Gastrocnemius medialis (tissue), 4 donors: ENCODE data around the gene PPM1L. TPM values are rescaled to one million over a fixed set of nuclear protein-coding genes. Genes with fewer than 3 reads are reported as not detected.

Experiments
- ATAC-seq, 2 donors: fragments of 150-250 bp; one replicate each; pipeline ENCODE4 v1.9.1; 2016
- DNase-seq, 2 donors: peaks; one replicate each; pipeline ENCODE4 v3.0.0-alpha.2; 2019
- H3K27ac ChIP-seq, 4 donors: fragments of 200-600 bp; sonication (generic); 1 replicate in 1 of 4; 2 replicates in 3 of 4; pipeline ENCODE4 v1.5.1; 2016 to 2018; ENCODE audit warnings: mild to moderate bottlenecking in 2 of 4, moderate library complexity in 1 of 4
- H3K27me3 ChIP-seq, 3 donors: fragments of 200-600 bp; sonication (generic) in 2 of 3; 1 replicate in 1 of 3; 2 replicates in 2 of 3; pipeline versions ENCODE4 v1.5.1 to v1.6.0; 2016 to 2019; ENCODE audit warnings: mild to moderate bottlenecking in 1 of 3, moderate library complexity in 1 of 3
- H3K36me3 ChIP-seq, 2 donors: fragments of 200-600 bp; sonication (generic) in 1 of 2; one replicate each; pipeline ENCODE4 v1.5.1; 2017 to 2018
- H3K4me1 ChIP-seq, 2 donors: fragments of 200-600 bp; sonication (generic) in 1 of 2; one replicate each; pipeline ENCODE4 v1.5.1; 2016 to 2017; ENCODE audit warnings: mild to moderate bottlenecking in 2 of 2
- H3K4me3 ChIP-seq, 4 donors: fragments of 200-600 bp; sonication (generic) in 3 of 4; 1 replicate in 1 of 4; 2 replicates in 3 of 4; pipeline ENCODE4 v1.5.1; 2016 to 2019; ENCODE audit warnings: mild to moderate bottlenecking in 2 of 4
- H3K9me3 ChIP-seq, 3 donors: fragments of 200-600 bp; sonication (generic) in 2 of 3; 1 replicate in 1 of 3; 2 replicates in 2 of 3; pipeline ENCODE4 v1.5.1; 2016 to 2019
- POLR2A ChIP-seq, 2 donors: fragments of 450-650 bp; IDR thresholded peaks; one replicate each; pipeline ENCODE4 v1.6.1; 2017; ENCODE audit warnings: antibody characterized with exemption in 2 of 2, mild to moderate bottlenecking in 2 of 2, moderate library complexity in 2 of 2
- in situ Hi-C, 4 donors: fragments of 200-750 bp; cut with MboI; loops; one replicate each; pipeline versions ENCODE4 v1.15.0 to v1.8.0; 2017; ENCODE audit warnings: low sequenced_read_pairs in 4 of 4
- intact Hi-C: fragments of 100-400 bp; cut with DNase I; formaldehyde crosslinking; loops from one replicate; pipeline ENCODE4 v1.15.1; 2023; ENCODE audit warnings: low total_unique reads
- total RNA-seq, 4 donors: library from RNA; depleted of rRNA; stranded (reverse); fragments of >200 nt; gene quantifications; one replicate each; pipeline versions ENCODE4 v1.1.0 to v1.2.3, GENCODE V29; 2016
- TF ChIP-seq, protein P1 (sequence below), 5 experiments: fragments of 450-650 bp in 3 of 5; fragments of 200-600 bp in 2 of 5; sonication (generic) in 2 of 5; IDR thresholded peaks in 4 of 5; conservative IDR thresholded peaks in 1 of 5; 1 replicate in 4 of 5; 2 replicates in 1 of 5; pipeline ENCODE4 v1.5.1; 2016 to 2019; ENCODE audit warnings: antibody characterized with exemption in 5 of 5, mild to moderate bottlenecking in 3 of 5, moderate library complexity in 3 of 5

Gene PPM1L
- total RNA-seq, 4 donors from 2014 or later, result 85.0 to 243 (median 122) TPM

DNA sequence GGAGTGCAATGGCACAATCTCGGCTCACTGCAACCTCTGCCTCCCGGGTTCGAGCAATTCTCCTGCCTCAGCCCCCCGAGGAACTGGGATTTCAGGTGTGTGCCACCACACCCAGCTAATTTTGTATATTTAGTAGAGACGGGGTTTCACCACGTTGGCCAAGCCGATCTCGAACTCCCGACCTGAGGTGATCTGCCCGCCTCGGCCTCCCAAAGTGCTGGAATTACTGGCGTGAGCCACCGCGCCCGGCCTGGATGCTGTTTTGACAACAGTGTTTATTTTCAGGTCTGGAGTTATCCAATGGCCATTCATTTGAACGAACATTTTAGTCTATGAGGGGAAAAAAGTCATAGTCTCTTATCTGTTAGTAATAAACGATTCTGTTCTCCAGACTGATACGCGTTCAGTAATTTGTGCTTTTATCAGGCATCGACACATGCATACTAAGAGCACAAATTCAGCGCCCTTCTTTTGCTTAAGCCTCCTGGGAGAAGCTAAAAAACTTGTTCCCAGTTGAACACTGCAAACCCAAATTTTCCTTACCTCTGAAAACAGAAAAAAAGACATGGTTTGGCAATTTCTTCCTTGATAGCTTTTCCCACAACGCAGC, 347.9 kb downstream of the PPM1L start:
- peaks cover 0 to 12% (median 0%) of the 10 kb centered on the region in 3 donors for H3K27me3 ChIP-seq
- no peak overlapping the region for H3K27ac ChIP-seq
- H3K9me3 ChIP-seq, result no peaks in the 10 kb centered on the region
- no peak for ATAC-seq
- no peak for TF ChIP-seq POLR2A (IDR thresholded peaks at IDR 0.05)
- TF ChIP-seq, protein P1, sequence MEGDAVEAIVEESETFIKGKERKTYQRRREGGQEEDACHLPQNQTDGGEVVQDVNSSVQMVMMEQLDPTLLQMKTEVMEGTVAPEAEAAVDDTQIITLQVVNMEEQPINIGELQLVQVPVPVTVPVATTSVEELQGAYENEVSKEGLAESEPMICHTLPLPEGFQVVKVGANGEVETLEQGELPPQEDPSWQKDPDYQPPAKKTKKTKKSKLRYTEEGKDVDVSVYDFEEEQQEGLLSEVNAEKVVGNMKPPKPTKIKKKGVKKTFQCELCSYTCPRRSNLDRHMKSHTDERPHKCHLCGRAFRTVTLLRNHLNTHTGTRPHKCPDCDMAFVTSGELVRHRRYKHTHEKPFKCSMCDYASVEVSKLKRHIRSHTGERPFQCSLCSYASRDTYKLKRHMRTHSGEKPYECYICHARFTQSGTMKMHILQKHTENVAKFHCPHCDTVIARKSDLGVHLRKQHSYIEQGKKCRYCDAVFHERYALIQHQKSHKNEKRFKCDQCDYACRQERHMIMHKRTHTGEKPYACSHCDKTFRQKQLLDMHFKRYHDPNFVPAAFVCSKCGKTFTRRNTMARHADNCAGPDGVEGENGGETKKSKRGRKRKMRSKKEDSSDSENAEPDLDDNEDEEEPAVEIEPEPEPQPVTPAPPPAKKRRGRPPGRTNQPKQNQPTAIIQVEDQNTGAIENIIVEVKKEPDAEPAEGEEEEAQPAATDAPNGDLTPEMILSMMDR (IDR thresholded peaks at IDR 0.05 in 4 of 5, conservative IDR thresholded peaks at IDR 0.05 in 1 of 5), result no peak
- intact Hi-C loops (no loop called here), in situ Hi-C loops (no loop called here)
- H3K36me3 ChIP-seq, result no peaks in the 10 kb centered on the region
- peak overlapping the region; percentile 50 to 63 (median 58) for H3K4me3 ChIP-seq
- H3K4me1 ChIP-seq, result peaks cover 0 to 8% of the 10 kb centered on the region in 2 donors
- DNase-seq, result no peak

DNA sequence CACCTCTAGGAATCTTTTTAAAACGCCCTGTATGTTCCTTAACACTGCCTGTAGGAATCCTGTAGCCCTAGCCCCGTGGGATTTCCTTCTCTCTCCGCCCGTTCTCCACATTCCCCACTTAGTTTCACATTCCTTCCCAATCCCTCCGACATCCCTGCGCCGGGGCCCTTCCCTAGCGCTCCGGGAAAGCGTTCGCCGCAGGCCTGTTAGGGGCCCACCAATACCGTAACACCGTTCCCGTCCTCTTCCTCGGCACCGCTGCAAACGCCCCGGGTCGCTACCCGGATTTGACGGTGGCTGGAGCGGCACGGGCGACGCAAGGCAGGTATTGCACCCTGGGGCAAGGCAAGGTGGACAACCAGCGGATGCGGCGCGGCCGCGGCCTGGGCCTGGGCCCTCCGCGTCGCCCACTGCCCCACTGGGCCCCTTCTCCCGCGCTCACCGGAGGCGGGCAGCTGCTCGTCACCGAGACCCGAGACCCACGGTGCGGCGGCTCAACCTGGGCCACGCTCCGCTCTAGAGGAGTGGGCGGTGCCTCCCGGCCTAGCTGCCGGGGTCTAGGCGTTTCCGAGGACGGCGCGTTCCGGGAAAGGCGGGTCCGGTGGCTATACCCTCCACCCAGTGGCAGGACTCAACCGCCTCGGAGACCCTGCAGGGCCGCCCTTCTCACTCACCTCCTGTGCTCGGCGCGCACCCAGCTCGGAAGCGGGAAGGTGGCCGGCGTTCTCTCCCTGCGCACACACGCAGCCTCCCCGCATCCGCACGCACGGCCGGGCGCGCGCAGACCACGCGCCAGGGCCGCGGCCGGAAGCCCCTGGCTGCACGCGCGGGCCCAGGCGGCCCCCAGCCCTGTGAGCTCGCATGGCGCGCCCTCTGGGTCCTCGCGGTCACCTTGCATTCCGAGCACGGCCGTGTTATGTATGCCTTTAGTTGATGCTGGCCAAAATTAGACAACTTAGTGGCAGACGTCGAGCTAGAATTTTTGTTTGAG, 348.8 kb downstream of the PPM1L start, which contains the start of gene B3GALNT1:
Gene B3GALNT1, minus strand, starts transcription at position 789 of the 991 bp plus-strand sequence. CDS start 18,595 bp downstream, outside the sequence.
- Histone ChIP-seq H3K36me3 (no peaks in the 10 kb centered on the region), H3K4me3 (peak within 1 kb of the TSS; percentile 50 to 63 (median 58)), H3K4me1 (peaks cover 0 to 8% of the 10 kb centered on the region in 2 donors), H3K27me3 (peaks cover 0 to 12% (median 0%) of the 10 kb centered on the region in 3 donors), H3K27ac (no peak within 1 kb of the TSS), H3K9me3 (no peaks in the 10 kb centered on the region)
- ATAC-seq, result peak; percentile 11 to 36
- no peak for DNase-seq
- in situ Hi-C loops, result no loop called here
- TF ChIP-seq POLR2A (IDR thresholded peaks at IDR 0.05), result no peak
- TF ChIP-seq, protein P1 (IDR thresholded peaks at IDR 0.05 in 4 of 5, conservative IDR thresholded peaks at IDR 0.05 in 1 of 5), result no peak
- intact Hi-C loops, result no loop called here

DNA sequence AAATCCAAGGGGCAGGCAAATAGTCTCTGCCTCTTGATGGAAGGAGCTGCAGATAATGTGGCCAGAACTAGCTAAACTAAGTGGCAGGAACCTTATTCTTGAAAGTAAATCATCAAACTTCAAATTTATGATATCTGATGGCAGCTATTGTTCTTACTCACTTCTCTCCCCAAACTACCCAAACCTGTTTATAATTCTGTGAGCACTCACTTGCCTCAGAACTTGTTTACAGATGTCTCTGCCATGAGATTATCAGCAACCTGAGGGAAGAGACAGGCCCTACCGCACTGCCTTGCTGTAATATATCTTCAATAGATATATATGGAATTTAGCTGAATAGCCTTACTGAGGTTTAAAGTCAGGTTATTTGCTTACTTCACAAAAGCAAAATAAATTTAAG, 351.3 kb downstream of the PPM1L start:
- no peak overlapping the region for H3K4me3 ChIP-seq
- no peaks in the 10 kb centered on the region for H3K36me3 ChIP-seq
- no peak overlapping the region for H3K27ac ChIP-seq
- intact Hi-C loops (no loop called here), in situ Hi-C loops (no loop called here)
- ATAC-seq (no peak), DNase-seq (no peak)
- no peak for TF ChIP-seq POLR2A (IDR thresholded peaks at IDR 0.05)
- TF ChIP-seq, protein P1 (IDR thresholded peaks at IDR 0.05 in 4 of 5, conservative IDR thresholded peaks at IDR 0.05 in 1 of 5), result no peak
- no peaks in the 10 kb centered on the region for H3K9me3 ChIP-seq
- peaks cover 0 to 8% of the 10 kb centered on the region in 2 donors for H3K4me1 ChIP-seq
- peaks cover 0 to 12% (median 0%) of the 10 kb centered on the region in 3 donors for H3K27me3 ChIP-seq

DNA sequence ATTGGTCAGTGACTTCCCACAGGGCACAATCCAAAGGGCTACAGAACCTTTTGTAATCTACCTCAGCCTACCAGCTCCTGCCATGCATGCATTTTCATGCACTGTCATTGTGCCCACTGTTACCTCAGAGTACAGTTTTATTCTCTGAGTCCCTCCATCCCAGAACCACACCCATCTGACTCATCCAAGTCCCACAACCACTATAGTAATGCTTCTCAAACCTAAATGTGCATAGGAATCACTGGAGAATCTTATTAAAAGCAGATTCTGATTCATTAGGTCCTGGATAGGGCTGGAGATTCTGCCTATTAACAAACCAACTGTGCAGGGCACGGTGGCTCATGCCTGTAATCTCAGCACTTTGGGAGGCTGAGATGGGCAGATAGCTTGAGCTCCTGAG, 352.8 kb downstream of the PPM1L start:
- TF ChIP-seq POLR2A (IDR thresholded peaks at IDR 0.05), result no peak
- TF ChIP-seq, protein P1 (IDR thresholded peaks at IDR 0.05 in 4 of 5, conservative IDR thresholded peaks at IDR 0.05 in 1 of 5), result no peak
- no peak for ATAC-seq
- intact Hi-C loops (no loop called here), in situ Hi-C loops (no loop called here)
- peaks cover 0 to 6% of the 10 kb centered on the region in 2 donors for H3K4me1 ChIP-seq
- H3K9me3 ChIP-seq, result no peaks in the 10 kb centered on the region
- H3K36me3 ChIP-seq, result no peaks in the 10 kb centered on the region
- H3K27me3 ChIP-seq, result peaks cover 0 to 4% (median 0%) of the 10 kb centered on the region in 3 donors
- H3K27ac ChIP-seq, result no peak overlapping the region
- DNase-seq, result no peak
- H3K4me3 ChIP-seq, result no peak overlapping the region
